ENCODE results near the gene FAHD1.
"Not testable (repeated sequence)": the region's sequence is repeated elsewhere in the genome, so short reads cannot be mapped to it uniquely, and the experiment has no call there.

FAHD1 gene

DNA sequence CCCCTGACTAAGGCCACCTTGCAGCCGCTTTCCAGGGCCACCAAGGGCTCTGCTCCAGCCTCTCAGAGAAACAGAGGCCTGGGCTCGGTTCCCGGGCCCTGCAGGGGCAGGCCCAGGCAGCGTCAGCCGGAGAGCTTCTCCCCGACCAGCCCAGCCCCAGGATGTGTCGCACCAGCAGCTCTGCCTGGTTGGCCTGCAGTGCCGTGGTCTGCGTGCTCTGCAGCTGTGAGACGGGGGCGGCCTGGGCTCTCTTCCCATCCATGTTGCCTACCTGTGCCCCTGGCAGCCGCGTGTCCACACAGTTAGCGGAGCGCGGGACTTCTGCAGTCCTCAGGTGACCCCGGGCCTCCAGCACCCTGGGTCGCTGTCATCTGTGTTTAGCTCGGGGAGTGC is 38.3 kb upstream of the FAHD1 start:
- no peak for DNase-seq (ENCODE audit: low read depth in 2 of 3, low spot score in 2 of 3)

DNA sequence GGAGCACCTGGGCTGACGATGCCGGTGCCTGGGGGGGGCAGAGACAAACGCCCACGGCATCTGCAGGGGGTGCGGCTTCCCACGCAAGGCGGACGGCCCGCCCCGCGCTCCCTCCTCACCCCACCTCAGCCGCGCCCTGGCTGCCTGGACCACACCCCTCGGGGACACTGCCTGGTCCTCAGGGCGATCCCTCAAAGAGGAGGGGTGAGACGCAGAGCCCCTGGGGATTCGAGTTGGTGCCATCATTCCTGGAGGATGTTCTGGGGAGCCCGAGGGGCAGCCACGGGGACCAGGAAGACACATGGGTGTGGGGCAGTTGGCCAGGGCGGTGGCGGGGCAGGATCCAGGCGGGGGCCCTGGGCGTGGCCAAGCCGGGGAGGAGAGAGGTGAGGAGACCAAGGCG is 37.4 kb upstream of the FAHD1 start:
- DNase-seq (ENCODE audit: low read depth in 2 of 3, low spot score in 2 of 3): no peak

DNA sequence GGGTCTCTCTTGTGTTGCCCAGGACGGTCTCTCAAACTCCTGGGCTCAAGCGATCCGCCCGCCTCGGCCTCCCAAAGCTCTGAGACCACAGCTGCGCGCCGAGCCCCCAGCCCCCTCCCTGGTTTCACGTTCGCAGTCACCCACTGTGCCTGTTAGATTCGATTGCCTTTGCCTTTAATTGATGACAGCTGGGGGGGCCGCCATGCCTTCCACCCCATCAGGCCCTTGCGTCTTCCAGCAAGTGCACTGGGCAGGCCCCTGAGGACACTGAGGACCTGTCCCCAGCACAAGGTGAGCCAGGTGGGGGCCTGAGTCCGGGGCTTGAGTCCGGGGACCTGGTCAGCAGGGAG is 36.8 kb upstream of the FAHD1 start:
- DNase-seq (ENCODE audit: low read depth in 2 of 3, low spot score in 2 of 3): no peak

DNA sequence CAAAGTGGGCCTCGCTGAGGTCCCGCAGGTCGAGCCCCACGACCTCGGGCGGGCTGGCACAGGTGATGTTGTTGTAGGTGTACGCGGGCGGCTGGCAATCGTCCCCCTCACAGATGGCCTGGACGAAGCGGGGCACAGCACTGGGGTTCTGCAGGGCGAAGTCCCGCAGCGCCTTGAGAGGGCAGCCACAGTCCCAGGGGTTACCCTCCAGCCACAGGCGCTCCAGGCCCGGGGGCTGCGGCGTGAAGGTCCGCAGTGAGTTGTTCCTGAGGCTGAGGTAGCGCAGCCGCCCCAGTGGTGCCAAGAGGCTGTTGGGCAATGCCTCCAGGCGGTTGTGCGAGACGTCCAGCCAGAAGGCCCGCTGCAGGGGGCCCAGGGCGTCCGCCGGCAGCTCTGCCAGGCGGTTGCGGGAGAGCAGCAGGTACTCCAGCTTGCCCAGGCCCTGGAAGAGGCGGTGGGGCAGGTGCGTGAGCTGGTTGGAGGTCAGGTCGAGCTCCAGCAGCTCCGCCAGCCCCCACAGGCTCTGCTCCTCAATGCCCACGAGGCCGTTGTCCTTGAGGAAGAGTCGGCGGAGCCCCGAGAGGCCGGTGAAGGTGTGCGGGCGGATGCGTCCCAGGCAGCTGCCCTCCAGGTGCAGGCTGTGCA is 36.3 kb upstream of the FAHD1 start:
- no peak for DNase-seq (ENCODE audit: low read depth in 2 of 3, low spot score in 2 of 3)

DNA sequence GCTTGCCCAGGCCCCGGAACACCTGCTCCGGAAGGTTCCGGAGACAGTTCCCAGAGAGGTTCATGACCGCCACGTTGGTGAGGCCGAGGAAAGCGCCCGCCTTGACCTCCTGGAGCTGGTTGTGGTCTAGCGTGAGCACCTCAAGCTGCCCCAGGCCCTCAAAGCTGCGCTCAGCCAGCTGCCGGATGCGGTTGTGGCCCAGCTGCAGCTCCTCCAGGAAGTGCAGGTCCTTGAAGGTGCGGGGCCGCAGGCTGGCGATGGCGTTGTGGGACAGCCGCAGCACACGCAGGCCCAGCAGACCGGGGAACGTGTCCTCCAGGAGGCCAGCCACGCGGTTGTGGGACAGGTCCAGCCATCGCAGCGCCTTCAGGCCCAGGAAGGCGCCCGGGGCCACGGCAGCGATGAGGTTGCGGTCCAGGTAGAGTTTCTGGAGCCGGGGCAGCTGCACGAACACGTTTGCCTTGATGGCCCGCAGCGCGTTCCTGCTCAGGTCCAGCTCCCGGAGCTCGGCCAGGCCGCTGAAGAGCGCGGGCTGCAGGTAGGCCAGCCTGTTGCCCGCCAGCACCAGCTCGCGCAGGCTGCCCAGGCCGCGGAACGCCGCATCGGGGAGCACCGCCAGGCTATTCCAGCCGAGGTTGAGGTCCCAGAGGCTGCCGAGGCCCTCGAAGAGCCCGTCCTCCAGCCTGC is 35.6 kb upstream of the FAHD1 start:
- DNase-seq (ENCODE audit: low read depth in 2 of 3, low spot score in 2 of 3): no peak

DNA sequence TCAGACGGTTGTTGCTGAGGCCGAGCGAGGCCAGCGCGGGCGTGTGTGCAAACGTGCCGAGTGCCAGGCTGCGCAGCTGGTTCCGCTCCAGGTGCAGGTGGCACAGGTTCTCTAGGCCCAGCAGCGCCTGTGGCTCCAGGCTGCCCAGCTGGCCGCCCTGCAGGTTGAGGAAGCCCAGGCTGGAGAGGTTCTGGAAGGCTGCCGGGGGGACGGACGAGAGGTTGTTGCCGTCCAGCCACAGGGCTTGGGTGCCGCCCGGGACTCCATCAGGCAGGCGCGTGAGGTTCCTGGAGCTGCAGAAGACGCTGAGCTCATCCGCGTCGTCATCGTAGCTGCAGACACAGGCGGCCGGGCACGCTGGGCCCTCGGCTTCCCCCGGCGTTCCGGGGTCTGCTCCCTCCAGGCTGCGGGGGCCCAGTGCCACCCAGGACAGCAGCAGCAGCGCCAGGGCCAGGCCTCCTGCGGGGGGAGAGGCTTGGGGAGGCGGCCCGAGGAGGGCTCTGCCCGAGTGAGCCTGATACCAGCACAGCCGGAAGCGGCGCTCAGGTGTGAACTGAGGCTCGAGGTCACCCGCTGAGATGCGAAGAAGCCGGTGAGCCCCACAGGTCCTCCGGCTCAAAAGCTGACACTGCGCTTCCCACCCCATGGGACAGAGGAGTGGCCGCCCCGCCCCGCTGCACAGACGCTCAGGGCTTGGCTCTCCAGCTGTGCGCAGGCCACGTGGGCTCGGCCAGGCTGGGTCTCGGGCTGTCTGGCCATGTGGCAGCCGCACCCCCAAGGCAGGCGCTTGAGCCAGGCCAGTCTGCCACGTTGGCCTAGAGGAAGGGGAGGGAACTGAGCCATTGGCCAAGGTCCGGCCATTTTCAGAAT is 34.8 kb upstream of the FAHD1 start:
- no peak for DNase-seq (ENCODE audit: low read depth in 2 of 3, low spot score in 2 of 3)

DNA sequence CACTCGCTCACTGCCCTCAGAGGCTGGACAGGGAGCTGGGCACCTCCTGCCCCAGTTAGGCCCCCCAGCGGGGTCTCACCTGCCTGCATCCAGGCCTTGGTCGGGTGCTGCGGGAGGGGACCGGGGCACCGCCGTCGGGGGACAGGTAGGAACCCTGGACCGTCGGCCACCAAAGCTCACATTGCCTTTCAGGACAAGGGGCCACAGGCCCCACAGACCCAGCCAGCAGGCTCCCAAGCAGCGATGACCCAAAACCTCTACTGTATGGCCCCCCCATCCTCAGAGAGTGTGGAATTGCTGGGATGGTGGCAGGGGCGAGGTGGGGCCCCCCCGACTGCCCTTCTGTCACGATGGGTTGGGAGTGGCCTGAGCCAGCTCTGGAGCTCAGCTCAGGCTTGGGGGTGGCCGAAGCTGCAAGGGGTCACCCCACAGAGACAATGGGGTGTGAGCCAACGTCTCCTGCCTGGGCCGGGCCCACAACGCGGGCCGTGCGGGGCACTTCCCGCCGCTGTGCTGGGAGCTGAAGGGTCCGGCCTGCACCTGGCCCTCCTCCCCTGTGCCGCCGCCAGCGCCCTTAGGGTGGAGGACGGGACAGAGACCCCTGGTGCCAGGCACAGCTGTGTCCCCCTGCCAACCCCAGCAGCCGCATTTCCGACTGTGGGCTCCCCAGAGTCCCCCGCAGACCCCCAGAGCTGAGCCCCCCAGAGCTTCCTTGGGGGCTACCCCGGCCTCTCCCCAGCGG is 34.0 kb upstream of the FAHD1 start:
- DNase-seq (ENCODE audit: low read depth in 2 of 3, low spot score in 2 of 3): no peak

DNA sequence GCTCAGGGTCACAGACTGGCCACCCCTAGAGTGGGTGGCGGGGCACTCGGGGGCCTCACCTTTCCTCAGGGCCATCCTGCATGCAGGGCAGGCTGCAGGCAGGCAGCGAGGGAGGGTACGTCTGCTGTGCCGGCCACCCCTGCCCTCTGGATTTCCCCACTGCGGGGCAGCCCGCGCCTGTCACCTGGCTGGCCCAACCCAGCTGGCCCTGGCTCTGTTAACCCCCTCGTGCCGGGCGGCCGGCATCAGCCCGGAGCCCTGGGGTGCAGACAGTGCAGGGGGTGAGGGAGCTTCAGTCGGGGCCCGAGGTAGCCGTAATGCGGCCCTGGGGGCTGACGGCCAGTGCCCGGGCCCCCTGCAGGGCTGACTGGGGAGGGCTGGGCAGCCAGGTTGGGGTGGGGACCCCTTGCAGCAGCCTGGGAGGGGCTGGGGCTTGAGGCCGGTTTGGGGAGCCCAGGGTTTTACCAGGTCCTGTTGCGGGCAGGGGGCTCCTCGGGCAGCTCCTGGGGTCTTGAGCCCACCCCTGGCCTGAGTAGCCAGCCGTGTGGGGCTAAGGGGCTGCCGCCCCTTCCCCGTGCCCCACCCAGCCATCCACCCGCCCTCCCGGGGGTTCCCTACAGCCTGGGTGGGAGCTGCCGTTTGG is 33.3 kb upstream of the FAHD1 start, which contains the start of gene IGFALS:
IGFALS (minus strand) TSS at position 128 of the 643 bp plus-strand sequence; CDS start at position 75, 53 bp downstream.
- no peak for DNase-seq (ENCODE audit: low read depth in 2 of 3, low spot score in 2 of 3)

DNA sequence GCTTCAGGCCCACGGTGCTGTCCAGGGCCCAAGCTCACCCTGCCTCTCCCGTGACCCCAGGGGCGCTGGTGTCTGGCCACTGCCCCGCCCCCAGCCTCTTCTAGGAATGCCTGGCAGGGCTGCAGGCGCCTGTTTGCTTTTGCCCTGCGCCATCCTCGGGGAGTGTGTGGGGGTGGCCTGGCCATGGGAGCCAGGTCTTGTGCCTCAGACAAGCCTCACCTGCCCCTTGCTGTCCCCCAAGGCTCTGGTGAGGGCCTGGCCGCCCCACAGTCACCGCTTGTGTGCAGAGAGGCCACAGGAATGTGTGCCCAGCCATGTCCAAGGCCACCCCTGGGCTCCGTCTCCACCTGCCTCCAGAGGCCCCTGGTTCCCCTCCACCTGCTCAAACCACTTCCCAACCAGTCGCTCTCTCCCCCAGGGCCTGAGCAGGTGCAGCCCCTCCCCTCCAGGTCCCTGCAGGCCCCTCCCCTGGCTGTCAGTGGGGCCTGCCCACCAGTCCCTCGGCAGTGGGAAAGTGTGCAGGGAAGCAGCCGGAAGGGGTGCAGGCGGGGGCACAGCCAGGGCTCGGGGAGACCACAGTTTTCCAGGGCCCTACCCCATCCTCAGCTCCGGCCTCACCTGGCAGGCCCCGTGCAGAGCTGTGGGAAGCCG is 32.7 kb upstream of the FAHD1 start:
- DNase-seq (ENCODE audit: low read depth in 2 of 3, low spot score in 2 of 3): no peak

DNA sequence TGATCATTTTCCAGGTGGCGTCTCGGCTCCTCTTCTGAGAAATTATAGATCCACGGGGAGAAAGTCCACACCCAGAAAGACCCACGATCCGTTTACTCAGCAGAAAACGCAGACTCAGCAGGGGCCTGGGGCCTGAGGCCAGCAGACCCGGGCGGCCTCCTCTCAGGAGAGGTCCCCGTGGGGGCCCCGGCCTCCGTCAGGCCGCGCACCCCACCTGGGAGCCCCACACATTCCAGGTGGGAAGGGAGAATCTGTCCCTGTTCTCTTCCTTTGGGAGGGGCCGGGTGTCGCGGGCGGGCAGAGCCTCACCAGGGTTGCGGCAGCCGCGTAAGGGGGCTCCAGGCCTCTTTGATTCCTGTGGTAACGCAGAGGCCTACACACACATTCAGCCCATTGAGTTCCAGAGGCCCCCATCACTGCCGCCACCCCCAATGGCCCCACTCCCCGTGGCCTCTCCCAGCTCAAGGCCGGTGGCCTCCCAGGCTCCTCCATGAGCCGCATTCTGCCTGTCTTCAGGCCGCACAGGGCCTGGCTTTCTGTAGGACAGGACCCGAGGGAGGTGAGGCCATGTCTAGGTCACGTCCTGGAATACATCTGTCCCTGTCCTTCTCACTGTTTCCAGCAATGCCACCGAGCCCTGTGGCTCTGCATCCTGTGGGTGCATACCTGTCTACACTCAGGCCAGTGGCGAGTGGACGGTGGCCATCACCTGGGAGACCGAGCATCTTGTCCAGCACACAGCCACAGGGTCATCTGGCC is 31.9 kb upstream of the FAHD1 start:
- no peak for DNase-seq (ENCODE audit: low read depth in 2 of 3, low spot score in 2 of 3)

DNA sequence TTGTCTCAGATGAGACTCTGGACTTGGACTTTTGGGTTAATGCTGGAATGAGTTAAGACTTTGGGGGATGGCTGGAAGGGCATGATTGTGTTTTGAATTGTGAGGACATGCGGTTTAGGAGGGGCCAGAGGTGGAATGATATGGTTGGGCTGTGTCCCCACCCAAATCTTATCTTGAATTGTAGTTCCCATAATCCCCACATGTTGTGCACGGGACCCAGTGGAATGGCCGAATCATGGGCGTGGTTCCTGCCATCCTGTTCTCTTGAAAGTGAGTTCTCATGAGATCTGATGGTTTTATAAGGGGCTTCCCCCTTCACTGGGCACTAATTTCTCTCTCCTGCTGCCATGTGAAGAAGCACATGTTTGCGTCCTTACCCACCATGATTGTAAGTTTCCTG is 27.7 kb upstream of the FAHD1 start:
- DNase-seq (ENCODE audit: low read depth in 2 of 3, low spot score in 2 of 3): not testable (repeated sequence)

DNA sequence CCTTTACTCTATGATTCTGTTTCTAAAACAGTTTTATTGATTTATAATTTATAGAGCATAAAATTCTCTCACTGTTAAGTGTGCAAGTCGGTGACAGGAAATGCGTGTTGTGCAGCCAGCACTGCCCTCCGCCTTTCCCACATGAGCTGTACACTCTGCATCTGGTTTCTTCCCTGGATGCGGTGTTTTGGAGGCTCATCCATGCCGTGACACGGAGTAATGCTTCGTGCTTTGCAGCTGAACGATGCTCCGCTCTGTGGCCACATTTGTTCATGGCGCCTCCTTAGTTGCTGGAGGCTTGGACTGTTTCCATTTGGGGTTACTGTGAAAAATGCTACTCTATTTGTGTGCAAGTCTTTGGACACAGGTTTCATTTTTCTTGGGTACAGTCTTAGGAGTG is 26.3 kb upstream of the FAHD1 start:
- no peak for DNase-seq (ENCODE audit: low read depth in 2 of 3, low spot score in 2 of 3)

DNA sequence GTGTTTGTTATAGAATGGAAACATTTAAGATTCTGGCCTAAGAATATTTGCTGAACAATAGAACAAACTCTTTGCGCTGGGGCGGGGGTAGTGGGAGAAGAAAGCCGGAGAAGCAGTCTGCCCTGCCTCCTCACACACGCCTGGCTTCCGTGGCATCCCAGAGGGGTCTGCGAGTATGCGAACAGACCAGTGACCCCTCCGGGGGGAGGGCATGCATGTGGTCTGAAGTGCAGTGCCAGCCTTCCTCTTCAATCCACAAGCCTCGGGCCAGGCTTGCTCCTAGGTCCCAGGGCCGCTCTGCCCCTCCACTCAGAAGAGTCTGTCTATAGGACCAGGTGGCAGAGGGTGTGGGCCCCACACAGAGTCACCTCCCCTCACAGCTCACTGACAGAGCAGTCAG is 19.4 kb upstream of the FAHD1 start:
- no peak for DNase-seq (ENCODE audit: low read depth in 2 of 3, low spot score in 2 of 3)

DNA sequence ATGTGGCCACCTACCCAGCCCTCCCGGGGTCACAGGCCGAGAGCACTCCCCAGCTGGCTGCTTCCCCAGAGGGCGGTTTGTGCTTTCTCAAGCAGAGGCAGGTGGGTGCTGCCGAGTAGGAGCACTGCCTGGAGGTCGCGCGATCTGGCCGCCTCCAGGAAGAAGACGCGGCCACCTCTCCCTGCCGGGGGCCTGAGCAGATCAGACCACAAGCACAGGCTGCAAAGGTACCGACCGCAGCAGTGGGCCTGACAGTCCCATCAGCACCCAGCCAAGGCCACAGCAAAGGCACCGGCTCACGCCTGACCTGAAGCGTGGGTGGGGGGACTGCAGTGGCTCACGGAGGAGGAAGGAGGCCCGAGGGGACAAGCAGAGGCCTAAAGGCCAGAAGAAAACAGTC is 18.3 kb upstream of the FAHD1 start:
- no peak for DNase-seq (ENCODE audit: low read depth in 2 of 3, low spot score in 2 of 3)

DNA sequence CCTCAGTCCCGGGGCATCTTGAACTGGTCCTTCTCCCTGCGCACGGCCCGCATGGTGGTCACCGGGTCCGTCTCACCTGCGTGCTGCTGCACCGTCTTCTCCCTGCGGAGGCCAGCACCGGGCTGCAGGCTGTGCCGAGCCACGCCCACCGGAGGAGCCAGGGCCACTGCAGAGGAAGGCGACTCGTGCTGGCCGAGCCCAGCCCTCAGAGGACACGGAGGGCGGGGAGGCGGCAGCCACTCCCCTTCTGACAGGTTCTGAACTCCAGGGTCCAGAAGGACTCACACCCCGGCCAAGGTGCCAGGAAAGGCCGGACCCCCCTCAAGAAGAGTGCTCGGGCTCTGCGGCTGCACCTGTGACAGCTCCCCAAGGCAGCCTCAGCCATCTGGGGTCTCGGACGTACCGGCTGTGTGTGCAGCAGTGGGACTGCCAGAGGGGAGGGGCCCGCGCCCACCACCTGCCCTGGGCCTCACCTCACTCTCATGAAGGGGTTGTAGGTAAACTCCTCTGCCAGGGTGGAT is 17.7 kb upstream of the FAHD1 start:
- no peak for DNase-seq (ENCODE audit: low read depth in 2 of 3, low spot score in 2 of 3)

DNA sequence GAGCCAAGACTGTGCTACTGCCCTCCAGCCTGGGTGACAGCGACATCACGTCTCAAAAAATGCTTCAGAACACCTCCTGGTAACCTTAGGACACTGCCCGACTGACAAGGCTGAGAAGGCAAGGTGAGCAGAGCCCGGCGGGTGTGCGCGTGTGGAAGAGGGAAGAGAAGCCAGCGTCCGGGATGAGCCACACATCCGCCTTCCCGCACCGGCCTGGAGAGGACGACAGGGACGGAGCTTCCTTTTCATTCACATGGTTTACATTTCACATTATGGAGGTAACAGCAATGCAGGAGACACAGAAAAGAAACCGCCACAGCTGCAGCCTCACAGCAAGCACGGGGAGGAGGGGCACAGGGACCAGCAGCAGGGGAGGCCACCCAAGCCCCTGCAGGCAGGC is 16.9 kb upstream of the FAHD1 start:
- no peak for DNase-seq (ENCODE audit: low read depth in 2 of 3, low spot score in 2 of 3)

DNA sequence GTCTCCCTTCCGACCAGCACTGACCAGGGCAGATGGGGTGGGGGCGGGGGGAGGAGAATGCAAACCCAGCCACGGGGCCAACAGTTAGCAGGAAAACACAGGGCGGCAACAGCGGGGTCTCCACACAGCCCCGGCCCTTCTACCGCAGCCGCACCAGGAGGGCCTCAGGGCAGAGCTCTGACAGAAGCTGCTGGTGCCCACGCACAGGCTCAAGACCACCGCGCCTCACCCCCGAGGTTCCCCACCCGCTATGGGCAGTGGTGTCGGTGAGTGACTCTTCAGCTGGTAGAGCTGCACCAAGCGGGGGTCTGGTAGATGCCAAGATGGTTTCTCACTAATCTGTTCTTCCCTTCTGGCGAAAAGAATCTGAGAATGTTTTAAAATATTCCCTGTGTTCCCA is 16.5 kb upstream of the FAHD1 start:
- no peak for DNase-seq (ENCODE audit: low read depth in 2 of 3, low spot score in 2 of 3)

DNA sequence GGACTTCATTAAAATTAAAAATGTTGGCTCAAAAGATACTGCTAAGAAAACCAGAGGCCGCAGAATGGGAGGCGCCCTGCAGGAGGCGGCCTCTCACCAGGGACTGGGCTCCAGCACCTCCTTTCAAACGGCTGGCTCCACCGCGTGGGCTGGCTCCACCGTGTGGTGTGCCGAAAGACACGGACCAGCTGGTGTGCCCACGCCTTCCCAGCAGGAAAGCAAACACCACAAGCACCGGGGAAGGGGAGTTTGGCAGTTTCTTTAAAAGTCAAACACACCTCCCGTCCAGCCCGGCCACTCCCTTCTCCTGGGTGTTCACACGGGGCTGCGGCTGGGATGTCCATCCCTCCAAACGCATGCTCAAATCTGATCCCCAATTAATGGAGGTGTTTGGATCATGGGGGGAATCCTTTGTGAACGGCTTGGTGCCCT is 14.3 kb upstream of the FAHD1 start:
- peak in 1 of 3 experiments; percentile 17 for DNase-seq (ENCODE audit: low read depth in 2 of 3, low spot score in 2 of 3)

DNA sequence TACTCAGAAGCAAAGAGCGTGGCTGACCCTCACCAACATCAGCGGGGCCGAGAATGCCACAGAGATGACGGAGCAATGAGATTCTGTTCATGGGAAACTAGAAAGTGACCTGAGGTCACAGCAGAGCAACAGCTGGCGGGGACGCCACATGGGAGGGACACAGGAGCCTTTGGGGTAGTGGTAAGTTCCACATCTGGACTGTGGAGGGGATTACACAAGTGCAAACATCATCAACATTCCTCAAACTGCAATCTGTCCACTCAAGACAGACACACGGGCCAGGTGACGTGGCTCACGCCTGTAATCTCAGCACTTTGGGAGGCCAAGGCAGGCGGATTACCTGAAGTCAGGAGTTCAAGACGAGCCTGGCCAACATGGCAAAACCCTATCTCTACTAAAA is 11.5 kb upstream of the FAHD1 start:
- DNase-seq (ENCODE audit: low read depth in 2 of 3, low spot score in 2 of 3): no peak
